Measurements from ENCODE around the gene NAGPA.

DNA sequence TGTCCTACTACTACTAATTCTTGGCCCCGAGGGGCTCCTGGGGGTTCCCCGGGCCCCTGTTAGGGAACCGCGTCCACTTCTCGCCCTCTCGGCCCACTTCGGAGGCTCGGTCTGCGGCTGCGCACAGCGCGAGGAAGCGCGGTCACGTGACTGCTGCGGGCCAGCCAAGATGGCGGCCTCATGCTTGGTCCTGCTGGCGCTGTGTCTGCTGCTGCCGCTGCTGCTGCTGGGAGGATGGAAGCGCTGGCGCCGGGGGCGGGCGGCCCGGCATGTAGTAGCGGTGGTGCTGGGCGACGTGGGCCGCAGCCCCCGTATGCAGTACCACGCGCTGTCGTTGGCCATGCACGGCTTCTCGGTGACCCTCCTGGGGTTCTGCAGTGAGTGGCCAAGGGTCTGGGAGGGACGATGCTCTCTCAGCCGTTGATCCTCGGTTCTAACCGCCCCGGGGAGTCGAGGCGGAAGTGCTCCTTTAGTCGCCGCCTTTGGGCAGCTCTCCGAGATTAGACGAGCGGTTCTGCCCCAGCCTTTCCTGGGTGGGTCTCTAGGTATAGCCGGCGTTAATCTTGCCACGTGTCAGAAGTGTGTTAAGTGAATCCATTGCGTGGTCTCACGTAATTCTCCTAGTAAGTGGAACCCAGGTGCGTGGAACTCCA, 38.1 kb upstream of the NAGPA start, which contains the start of gene ALG1:
- TF ChIP-seq EP300 (IDR thresholded peaks at IDR 0.05; ENCODE audit: borderline replicate concordance): no peak
- peak; percentile 26; the same call in 1 of the 2 replicates for TF ChIP-seq TCF12 (IDR thresholded peaks at IDR 0.05; ENCODE audit: low read depth)
- TF ChIP-seq, protein P1, sequence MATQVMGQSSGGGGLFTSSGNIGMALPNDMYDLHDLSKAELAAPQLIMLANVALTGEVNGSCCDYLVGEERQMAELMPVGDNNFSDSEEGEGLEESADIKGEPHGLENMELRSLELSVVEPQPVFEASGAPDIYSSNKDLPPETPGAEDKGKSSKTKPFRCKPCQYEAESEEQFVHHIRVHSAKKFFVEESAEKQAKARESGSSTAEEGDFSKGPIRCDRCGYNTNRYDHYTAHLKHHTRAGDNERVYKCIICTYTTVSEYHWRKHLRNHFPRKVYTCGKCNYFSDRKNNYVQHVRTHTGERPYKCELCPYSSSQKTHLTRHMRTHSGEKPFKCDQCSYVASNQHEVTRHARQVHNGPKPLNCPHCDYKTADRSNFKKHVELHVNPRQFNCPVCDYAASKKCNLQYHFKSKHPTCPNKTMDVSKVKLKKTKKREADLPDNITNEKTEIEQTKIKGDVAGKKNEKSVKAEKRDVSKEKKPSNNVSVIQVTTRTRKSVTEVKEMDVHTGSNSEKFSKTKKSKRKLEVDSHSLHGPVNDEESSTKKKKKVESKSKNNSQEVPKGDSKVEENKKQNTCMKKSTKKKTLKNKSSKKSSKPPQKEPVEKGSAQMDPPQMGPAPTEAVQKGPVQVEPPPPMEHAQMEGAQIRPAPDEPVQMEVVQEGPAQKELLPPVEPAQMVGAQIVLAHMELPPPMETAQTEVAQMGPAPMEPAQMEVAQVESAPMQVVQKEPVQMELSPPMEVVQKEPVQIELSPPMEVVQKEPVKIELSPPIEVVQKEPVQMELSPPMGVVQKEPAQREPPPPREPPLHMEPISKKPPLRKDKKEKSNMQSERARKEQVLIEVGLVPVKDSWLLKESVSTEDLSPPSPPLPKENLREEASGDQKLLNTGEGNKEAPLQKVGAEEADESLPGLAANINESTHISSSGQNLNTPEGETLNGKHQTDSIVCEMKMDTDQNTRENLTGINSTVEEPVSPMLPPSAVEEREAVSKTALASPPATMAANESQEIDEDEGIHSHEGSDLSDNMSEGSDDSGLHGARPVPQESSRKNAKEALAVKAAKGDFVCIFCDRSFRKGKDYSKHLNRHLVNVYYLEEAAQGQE (IDR thresholded peaks at IDR 0.05; ENCODE audit: low read depth): no peak
- TF ChIP-seq TAF1 (IDR thresholded peaks at IDR 0.05; ENCODE audit: low read depth): peak; percentile 97
- TF ChIP-seq RAD21 (IDR thresholded peaks at IDR 0.05; ENCODE audit: low read depth): no peak
- no peak for TF ChIP-seq TEAD4 (IDR thresholded peaks at IDR 0.05)
- peak; percentile 49; the same call in 1 of the 2 replicates for TF ChIP-seq EGR1 (IDR thresholded peaks at IDR 0.05)
- no peak for TF ChIP-seq FOXM1 (IDR thresholded peaks at IDR 0.05; ENCODE audit: borderline replicate concordance, low read depth)
- TF ChIP-seq YY1 (IDR thresholded peaks at IDR 0.05; ENCODE audit: low read depth): peak; percentile 99

Data from Ishikawa (cell line).